Stimulated activated CD8-positive, alpha-beta memory T cell treated with anti-CD3 and anti-CD28 coated beads, Interleukin-4, amount 100 ng/mL, for 1 hour (primary cell): ENCODE measurements around the gene AMY1C.
"Not testable (repeated sequence)": the region's sequence is repeated elsewhere in the genome, so short reads cannot be mapped to it uniquely, and the experiment has no call there.

Experiments used
- DNase-seq, 2 donors: peaks; one replicate each; pipeline ENCODE4 v3.0.0-alpha.2; 2020; ENCODE audit warnings: low read depth in 2 of 2, low spot score in 1 of 2

Gene AMY1C

GRCh38 chr1:103749598-103749997 lies at the start of gene AMY1C:
AMY1C (plus strand) TSS chr1:103749898; CDS start chr1:103750470, 572 bp downstream.
- DNase-seq: not testable (repeated sequence)

- not testable (repeated sequence) for DNase-seq
These were observed 49.0 kb upstream of the AMY1C start for GRCh38 chr1:103700669-103701068.

GRCh38 chr1:103701256-103701655 lies 48.4 kb upstream of the AMY1C start:
- DNase-seq: not testable (repeated sequence)

- DNase-seq: not testable (repeated sequence)
These were observed 42.0 kb upstream of the AMY1C start for GRCh38 chr1:103707670-103708069.

GRCh38 chr1:103710381-103710780 lies 39.3 kb upstream of the AMY1C start:
- not testable (repeated sequence) for DNase-seq

GRCh38 chr1:103717404-103717803 lies 32.3 kb upstream of the AMY1C start:
- not testable (repeated sequence) for DNase-seq

- DNase-seq: not testable (repeated sequence)
These were observed 28.2 kb upstream of the AMY1C start for GRCh38 chr1:103721473-103721872.

GRCh38 chr1:103735334-103735733 lies 14.4 kb upstream of the AMY1C start:
- DNase-seq: not testable (repeated sequence)

- DNase-seq: not testable (repeated sequence)
These were observed 11.7 kb upstream of the AMY1C start for GRCh38 chr1:103738031-103738430.

GRCh38 chr1:103744449-103744848 lies 5.2 kb upstream of the AMY1C start:
- not testable (repeated sequence) for DNase-seq

GRCh38 chr1:103745040-103745439 lies 4.7 kb upstream of the AMY1C start:
- DNase-seq: not testable (repeated sequence)

- not testable (repeated sequence) for DNase-seq
These were observed 1.4 kb upstream of the AMY1C start for GRCh38 chr1:103748273-103748672.

GRCh38 chr1:103761896-103762295 lies 12.2 kb downstream of the AMY1C start:
- no peak for DNase-seq

GRCh38 chr1:103779932-103780331 lies 30.2 kb downstream of the AMY1C start:
- no peak for DNase-seq

GRCh38 chr1:103783944-103784377 lies 34.3 kb downstream of the AMY1C start:
- DNase-seq: no peak

- DNase-seq: no peak
These were observed 38.7 kb downstream of the AMY1C start for GRCh38 chr1:103788377-103788776.

GRCh38 chr1:103790172-103790571 lies 40.5 kb downstream of the AMY1C start:
- DNase-seq: no peak
